ENCODE results near the gene SLC9A2. TPM values are rescaled to one million over a fixed set of nuclear protein-coding genes. Genes with fewer than 3 reads are reported as not detected.

The SLC9A2 gene
- total RNA-seq, 1 donor from 2014 or later, result not detected

- DNase-seq, result peak; percentile 34
- H3K27me3 Mint-ChIP-seq, result peaks cover 5% of the 10 kb centered on the region
- intact Hi-C loops (cut with micrococcal nuclease), result no loop called here
- H3K36me3 Mint-ChIP-seq (ENCODE audit: low read depth), result no peaks in the 10 kb centered on the region
- no peaks in the 10 kb centered on the region for H3K9me3 Mint-ChIP-seq
- H3K4me1 Mint-ChIP-seq, result peaks cover 2% of the 10 kb centered on the region
- no peak overlapping the region for H3K27ac Mint-ChIP-seq
- H3K4me3 Mint-ChIP-seq, result no peak overlapping the region
Observed at GRCh38 chr2:102707796-102708695, 88.7 kb downstream of the SLC9A2 start.

GRCh38 chr2:102708847-102709559 lies 89.7 kb downstream of the SLC9A2 start:
- Mint-ChIP-seq H3K36me3 (ENCODE audit: low read depth) (no peaks in the 10 kb centered on the region), H3K9me3 (no peaks in the 10 kb centered on the region), H3K27ac (no peak overlapping the region), H3K4me1 (peaks cover 2% of the 10 kb centered on the region), H3K4me3 (no peak overlapping the region), H3K27me3 (peaks cover 5% of the 10 kb centered on the region)
- intact Hi-C loops (cut with micrococcal nuclease), result no loop called here
- no peak for DNase-seq

DNA sequence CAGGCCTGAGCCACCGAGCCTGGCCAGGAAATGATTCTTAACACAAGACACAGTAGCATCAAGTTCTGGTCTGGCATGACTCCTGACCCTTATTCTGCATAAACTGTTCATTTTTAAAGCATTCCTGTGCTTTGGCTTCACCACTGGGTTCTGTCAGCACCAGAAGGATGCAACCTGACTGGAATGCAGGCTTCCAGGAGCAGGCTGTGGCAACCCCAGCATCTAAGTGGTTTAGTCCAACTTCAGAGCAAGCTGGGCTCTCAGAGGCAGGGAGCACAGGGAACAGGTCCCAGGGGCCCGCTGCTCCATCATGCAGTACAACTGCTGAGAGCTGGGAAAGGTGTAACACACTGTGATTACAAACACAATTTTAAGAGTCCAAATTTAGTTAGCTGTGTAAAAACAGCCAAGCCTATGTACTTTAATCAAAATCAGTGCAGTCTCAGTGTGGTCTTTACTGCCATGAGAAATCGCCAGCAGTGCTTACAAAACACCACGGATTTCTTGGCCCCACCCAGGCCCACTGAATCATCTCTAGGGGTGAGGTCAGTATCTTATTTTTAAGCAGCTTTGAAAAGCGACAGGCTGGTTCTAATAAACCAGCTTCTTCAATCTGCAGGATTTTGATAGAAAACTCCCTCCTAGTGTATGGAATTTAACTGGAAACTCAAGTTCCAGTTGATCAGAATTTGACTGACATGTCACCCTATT lies 98.1 kb downstream of the SLC9A2 start:
- peak; percentile 37 for DNase-seq
- Mint-ChIP-seq H3K4me3 (no peak overlapping the region), H3K9me3 (no peaks in the 10 kb centered on the region), H3K27me3 (no peaks in the 10 kb centered on the region), H3K36me3 (ENCODE audit: low read depth) (peaks cover 26% of the 10 kb centered on the region), H3K27ac (no peak overlapping the region), H3K4me1 (no peaks in the 10 kb centered on the region)
- intact Hi-C loops (cut with micrococcal nuclease), result no loop called here

DNA sequence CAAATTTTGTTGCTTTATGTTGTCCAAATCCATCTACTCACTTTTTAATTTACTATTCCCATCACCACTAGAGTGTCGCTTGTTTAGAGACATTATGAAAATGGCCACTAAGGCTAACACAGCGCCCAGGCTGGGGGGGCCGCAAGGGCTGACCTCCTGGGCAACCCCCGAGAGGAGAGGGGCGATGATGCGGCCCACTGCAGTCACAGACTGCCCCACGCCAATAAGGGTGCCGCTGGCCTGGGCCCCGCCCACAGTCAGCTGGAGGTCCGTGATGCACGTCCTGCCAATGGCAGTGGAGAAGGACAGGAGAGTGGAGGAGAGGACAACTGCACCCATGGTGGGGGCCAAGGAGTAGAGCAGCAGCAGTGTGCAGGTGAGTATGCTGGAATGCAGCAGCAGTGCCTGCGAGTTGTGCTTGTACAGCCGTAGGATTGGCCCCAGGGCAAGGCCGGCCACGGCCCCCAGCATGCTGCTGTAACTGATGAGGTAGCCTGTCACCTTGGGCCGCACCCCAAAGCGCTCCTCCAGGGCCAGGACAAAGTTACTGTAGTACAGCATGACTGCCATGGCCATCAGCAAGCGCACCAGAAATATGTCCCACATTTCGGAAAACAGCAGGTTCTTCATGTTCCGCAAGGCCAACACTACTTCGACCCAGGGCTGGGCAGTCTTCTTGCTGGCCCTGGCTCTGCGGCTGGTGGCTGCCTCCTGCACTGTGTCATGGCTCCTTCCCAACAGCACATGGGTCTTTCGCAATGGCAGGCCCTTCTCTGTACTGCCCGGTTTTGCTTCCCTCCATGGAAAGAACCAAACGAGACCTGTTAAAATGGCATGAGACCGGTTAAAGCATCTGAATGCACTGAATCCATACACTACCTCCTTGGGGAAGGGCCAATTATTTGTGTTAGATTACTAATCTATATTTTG lies 99.3 kb downstream of the SLC9A2 start:
- Mint-ChIP-seq H3K4me1 (no peaks in the 10 kb centered on the region), H3K36me3 (ENCODE audit: low read depth) (peaks cover 35% of the 10 kb centered on the region), H3K9me3 (no peaks in the 10 kb centered on the region), H3K27me3 (no peaks in the 10 kb centered on the region), H3K4me3 (no peak overlapping the region), H3K27ac (no peak overlapping the region)
- intact Hi-C loops (cut with micrococcal nuclease), result no loop called here
- DNase-seq, result peak; percentile 48

- Mint-ChIP-seq H3K9me3 (no peaks in the 10 kb centered on the region), H3K4me3 (no peak overlapping the region), H3K27ac (no peak overlapping the region), H3K27me3 (no peaks in the 10 kb centered on the region), H3K36me3 (ENCODE audit: low read depth) (peaks cover 31% of the 10 kb centered on the region), H3K4me1 (no peaks in the 10 kb centered on the region)
- DNase-seq, result no peak
- intact Hi-C loops (cut with micrococcal nuclease), result no loop called here
Observed at GRCh38 chr2:102724016-102724490, 104.7 kb downstream of the SLC9A2 start.

DNA sequence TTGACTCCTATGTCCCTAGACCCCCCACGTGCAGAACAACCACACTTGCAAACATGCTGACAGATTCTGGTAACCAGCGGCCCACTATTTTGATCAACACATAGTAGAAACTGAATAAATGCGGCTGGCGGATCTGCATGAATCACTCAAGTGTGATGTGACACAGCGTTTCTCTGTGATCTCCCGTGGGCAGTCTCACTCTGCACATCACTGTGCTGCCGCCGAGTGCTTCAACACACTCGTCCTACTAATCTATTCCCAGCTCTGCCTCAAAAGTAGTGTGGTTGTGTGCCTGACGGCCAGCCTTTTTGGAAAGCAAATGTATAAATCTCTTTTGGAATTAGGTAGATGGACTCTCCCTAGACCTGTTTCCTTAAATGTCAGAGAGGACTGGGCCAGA lies 105.2 kb downstream of the SLC9A2 start:
- DNase-seq, result no peak
- H3K9me3 Mint-ChIP-seq, result no peaks in the 10 kb centered on the region
- peaks cover 29% of the 10 kb centered on the region for H3K36me3 Mint-ChIP-seq (ENCODE audit: low read depth)
- intact Hi-C loops (cut with micrococcal nuclease), result no loop called here
- H3K27me3 Mint-ChIP-seq, result no peaks in the 10 kb centered on the region
- H3K4me3 Mint-ChIP-seq, result no peak overlapping the region
- H3K27ac Mint-ChIP-seq, result no peak overlapping the region
- no peaks in the 10 kb centered on the region for H3K4me1 Mint-ChIP-seq

DNA sequence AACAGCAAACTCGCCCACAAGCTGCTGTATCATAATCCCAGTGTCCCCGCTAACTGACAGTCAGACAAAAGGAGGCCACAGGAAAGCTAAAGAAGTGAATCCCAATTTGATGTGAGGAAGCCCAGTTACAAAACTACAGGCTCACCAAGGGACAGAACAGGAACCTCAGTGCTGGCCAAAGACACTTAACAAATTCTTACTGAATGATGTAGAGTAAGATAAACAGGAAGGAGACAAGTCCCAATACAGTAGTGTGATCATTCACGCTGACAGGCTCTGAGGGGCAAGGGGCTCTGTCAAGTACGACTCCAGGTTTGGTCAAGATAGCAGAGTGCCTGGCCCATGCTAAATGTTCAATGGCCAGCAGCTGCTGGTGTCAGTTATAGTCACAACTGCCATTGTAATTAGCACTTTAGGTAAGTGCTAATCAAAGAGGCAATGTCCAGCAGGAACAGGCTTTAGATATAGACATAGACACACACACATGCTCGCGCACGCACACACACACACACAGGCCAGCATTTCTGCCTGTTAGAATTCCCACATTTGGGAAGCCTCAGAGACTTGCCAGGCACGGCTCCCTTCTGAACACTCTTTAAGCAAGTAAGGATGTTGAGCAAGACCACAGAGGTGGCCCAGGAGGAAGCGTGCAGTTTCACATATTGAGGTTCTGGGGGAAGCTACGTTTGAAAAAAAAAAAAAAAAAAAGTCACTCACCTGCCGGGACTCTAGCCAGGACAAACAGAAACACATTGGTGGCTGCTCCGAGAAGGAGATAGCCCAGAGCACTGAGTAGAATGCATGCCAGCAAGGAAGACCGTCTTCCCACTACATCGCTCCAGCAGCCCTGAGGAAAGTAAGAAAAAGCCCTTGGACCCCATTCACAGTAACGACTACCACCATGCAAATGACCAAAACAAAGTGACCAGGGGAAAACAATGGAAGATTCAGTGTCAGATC lies 107.1 kb downstream of the SLC9A2 start:
- no peak overlapping the region for H3K27ac Mint-ChIP-seq
- no peaks in the 10 kb centered on the region for H3K27me3 Mint-ChIP-seq
- intact Hi-C loops (cut with micrococcal nuclease), result no loop called here

GRCh38 chr2:102735416-102736109 lies 116.2 kb downstream of the SLC9A2 start:
- Mint-ChIP-seq H3K27me3 (no peaks in the 10 kb centered on the region), H3K4me3 (peak overlapping the region; percentile 88), H3K4me1 (peaks cover 22% of the 10 kb centered on the region), H3K27ac (no peak overlapping the region), H3K36me3 (ENCODE audit: low read depth) (peaks cover 11% of the 10 kb centered on the region), H3K9me3 (no peaks in the 10 kb centered on the region)
- intact Hi-C loops (cut with micrococcal nuclease), result loop anchor here (5.0 kb wide), 1 partner anchor 1733 kb away; the partner anchor contains the start of gene RPL31
- DNase-seq, result peak; percentile 56

More for the DNA sequence above, 107.1 kb downstream of the SLC9A2 start:
- no peaks in the 10 kb centered on the region for H3K9me3 Mint-ChIP-seq
- no peak overlapping the region for H3K4me3 Mint-ChIP-seq
- DNase-seq, result no peak
- H3K4me1 Mint-ChIP-seq, result no peaks in the 10 kb centered on the region
- peaks cover 23% of the 10 kb centered on the region for H3K36me3 Mint-ChIP-seq (ENCODE audit: low read depth)

- Mint-ChIP-seq H3K4me3 (peak overlapping the region; percentile 88), H3K4me1 (peaks cover 22% of the 10 kb centered on the region), H3K27me3 (no peaks in the 10 kb centered on the region), H3K27ac (peak overlapping the region; percentile 89), H3K9me3 (no peaks in the 10 kb centered on the region), H3K36me3 (ENCODE audit: low read depth) (peaks cover 6% of the 10 kb centered on the region)
- no peak for DNase-seq
- intact Hi-C loops (cut with micrococcal nuclease), result loop anchor here (5.0 kb wide), 1 partner anchor 1734 kb away; the partner anchor contains the start of gene RPL31
Observed at GRCh38 chr2:102736110-102736409, 116.7 kb downstream of the SLC9A2 start.

- peak; percentile 97 for DNase-seq
- Mint-ChIP-seq H3K27ac (peak overlapping the region; percentile 89), H3K4me3 (peak overlapping the region; percentile 88), H3K9me3 (no peaks in the 10 kb centered on the region), H3K36me3 (ENCODE audit: low read depth) (peaks cover 2% of the 10 kb centered on the region), H3K27me3 (peaks cover 2% of the 10 kb centered on the region), H3K4me1 (peaks cover 22% of the 10 kb centered on the region)
- intact Hi-C loops (cut with micrococcal nuclease), result loop anchor here (5.0 kb wide), 1 partner anchor 1734 kb away; the partner anchor contains the start of gene RPL31
Observed at GRCh38 chr2:102736410-102737409, 117.4 kb downstream of the SLC9A2 start.

- peak; percentile 53 for DNase-seq
- Mint-ChIP-seq H3K9me3 (no peaks in the 10 kb centered on the region), H3K4me1 (peaks cover 22% of the 10 kb centered on the region), H3K27me3 (peaks cover 5% of the 10 kb centered on the region), H3K27ac (no peak overlapping the region), H3K4me3 (peak overlapping the region; percentile 88), H3K36me3 (ENCODE audit: low read depth) (no peaks in the 10 kb centered on the region)
- intact Hi-C loops (cut with micrococcal nuclease), result loop anchor here (5.0 kb wide), 1 partner anchor 1735 kb away; the partner anchor contains the start of gene RPL31
Observed at GRCh38 chr2:102737431-102737830, 118.1 kb downstream of the SLC9A2 start.
